PFSK-1 (cell line): ENCODE data around the gene MARVELD2.

ENCODE experiments used
- FOXP2 ChIP-seq: optimal IDR thresholded peaks from 2 replicates; pipeline ENCODE3; 2011; ENCODE audit warnings: borderline replicate concordance, control low read depth, inconsistent platforms; ENCODE audit not compliant: insufficient read depth; ENCODE audit errors: extremely low read length, extremely low read depth
- POLR2AphosphoS5 ChIP-seq: IDR thresholded peaks from 2 replicates; pipeline ENCODE4 v1.6.1; 2012; ENCODE audit warnings: low read depth, mild to moderate bottlenecking, control low read depth, low read length, moderate library complexity
- REST ChIP-seq, 2 experiments: IDR thresholded peaks; 2 replicates each; pipeline versions ENCODE4 v1.6.1 to v1.8.0; 2011 to 2012; ENCODE audit warnings: low read depth in 2 of 2, low read length in 2 of 2, control low read depth in 1 of 2, inconsistent platforms in 1 of 2, mild to moderate bottlenecking in 1 of 2, moderate library complexity in 1 of 2; ENCODE audit not compliant: insufficient read depth in 1 of 2
- SIN3A ChIP-seq: IDR thresholded peaks from 2 replicates; pipeline ENCODE4 v1.6.1; 2012; ENCODE audit warnings: mild to moderate bottlenecking, low read length, moderate library complexity, borderline replicate concordance; ENCODE audit not compliant: insufficient read depth
- TAF1 ChIP-seq: IDR thresholded peaks from 2 replicates; pipeline ENCODE4 v1.6.1; 2012; ENCODE audit warnings: low read length, control low read depth, borderline replicate concordance; ENCODE audit not compliant: insufficient read depth

The MARVELD2 gene

GRCh38 chr5:69454460-69455249, 39.7 kb downstream of the MARVELD2 start:
- TF ChIP-seq REST (IDR thresholded peaks at IDR 0.05; ENCODE audit: insufficient read depth in 1 of 2, low read depth in 2 of 2, low read length in 2 of 2) (no peak), POLR2AphosphoS5 (no peak), SIN3A (no peak), FOXP2 (no peak), TAF1 (no peak)

GRCh38 chr5:69462170-69462569, 47.3 kb downstream of the MARVELD2 start:
- TF ChIP-seq TAF1 (no peak), FOXP2 (no peak), POLR2AphosphoS5 (no peak), REST (IDR thresholded peaks at IDR 0.05; ENCODE audit: insufficient read depth in 1 of 2, low read depth in 2 of 2, low read length in 2 of 2) (no peak), SIN3A (no peak)

GRCh38 chr5:69467442-69468225, 52.7 kb downstream of the MARVELD2 start:
- no peak for TF ChIP-seq POLR2AphosphoS5
- no peak for TF ChIP-seq REST (IDR thresholded peaks at IDR 0.05; ENCODE audit: insufficient read depth in 1 of 2, low read depth in 2 of 2, low read length in 2 of 2)
- no peak for TF ChIP-seq SIN3A
- no peak for TF ChIP-seq FOXP2
- no peak for TF ChIP-seq TAF1

- TF ChIP-seq TAF1 = no peak
- no peak for TF ChIP-seq POLR2AphosphoS5
- no peak for TF ChIP-seq SIN3A
- TF ChIP-seq REST (IDR thresholded peaks at IDR 0.05; ENCODE audit: insufficient read depth in 1 of 2, low read depth in 2 of 2, low read length in 2 of 2) = no peak
- TF ChIP-seq FOXP2 = no peak
Measured at GRCh38 chr5:69468631-69469030, 53.7 kb downstream of the MARVELD2 start.
